MM.1S (cell line): ENCODE data around the gene STX12.

Experiments used
- CTCF ChIP-seq: fragments of 300-600 bp; sonication (generic); IDR thresholded peaks from 2 replicates; pipeline ENCODE4 v1.5.1; 2016; ENCODE audit warnings: antibody characterized with exemption, low read length, mixed read lengths
- EZH2 ChIP-seq: fragments of 300-600 bp; sonication (generic); optimal IDR thresholded peaks from 2 replicates; pipeline ENCODE3; 2017; ENCODE audit warnings: low read depth, mild to moderate bottlenecking, antibody characterized with exemption, low read length, mixed read lengths
- EZH2phosphoT487 ChIP-seq: fragments of 300-600 bp; sonication (generic); IDR thresholded peaks from 2 replicates; pipeline ENCODE4 v1.6.1; 2018; ENCODE audit warnings: antibody characterized with exemption, low read length

- TF ChIP-seq CTCF = no peak
- TF ChIP-seq EZH2 = no peak
- TF ChIP-seq EZH2phosphoT487 = no peak
These were observed 48.1 kb upstream of the STX12 start for GRCh38 chr1:27724961-27725373.
